ENCODE results near the gene ZNF100.

The ZNF100 gene

GRCh38 chr19:21691661-21692060, 75.7 kb downstream of the ZNF100 start:
- Histone ChIP-seq H2AK5ac (ENCODE audit: low read depth, low read length) (no peak overlapping the region), H2BK12ac (ENCODE audit: low read length) (no peak overlapping the region), H3K4me2 (ENCODE audit: insufficient read depth, low read length, poor library complexity, severe bottlenecking) (no peak overlapping the region), H2BK5ac (ENCODE audit: low read length) (no peak overlapping the region), H4K91ac (ENCODE audit: low read depth, low read length, poor library complexity) (no peak overlapping the region), H3K18ac (ENCODE audit: low read length) (no peak overlapping the region), H4K8ac (ENCODE audit: low read depth, low read length) (no peak overlapping the region), H2BK120ac (ENCODE audit: low read depth, low read length) (no peak overlapping the region), H2BK15ac (ENCODE audit: low read length) (no peak overlapping the region), H3K27ac (replicated peaks; ENCODE audit: low read length) (no peak overlapping the region), H3K9ac (ENCODE audit: low read depth, low read length, poor library complexity) (no peak overlapping the region), H3K27me3 (ENCODE audit: control insufficient read depth in 3 of 3, insufficient read depth in 3 of 3, low read depth in 1 of 3, low read length in 3 of 3) (no peaks in the 10 kb centered on the region), H3K36me3 (replicated peaks in 1 of 2; ENCODE audit: control insufficient read depth in 2 of 2, insufficient read depth in 2 of 2, low read length in 2 of 2) (no peaks in the 10 kb centered on the region), H3K14ac (ENCODE audit: low read length) (no peak overlapping the region), H2AFZ (ENCODE audit: low read length) (no peak overlapping the region), H3K79me1 (ENCODE audit: low read depth, low read length) (no peaks in the 10 kb centered on the region), H3K4me3 (ENCODE audit: low read length in 2 of 2) (no peak overlapping the region), H3K9me3 (replicated peaks in 1 of 2; ENCODE audit: control insufficient read depth in 2 of 2, insufficient read depth in 1 of 2, low read depth in 1 of 2, low read length in 2 of 2) (no peaks in the 10 kb centered on the region), H3K23ac (ENCODE audit: low read depth, low read length, poor library complexity) (no peak overlapping the region), H3K4ac (ENCODE audit: low read length) (no peak overlapping the region), H3K4me1 (ENCODE audit: control insufficient read depth in 2 of 2, insufficient read depth in 1 of 2, low read depth in 1 of 2, low read length in 2 of 2) (peaks cover 0 to 1% of the 10 kb centered on the region in 2 donors)
- no CpG with 5 or more reads among the region's 1 CpG for WGBS, 2 donors (ENCODE audit: extremely low coverage in 2 of 2, insufficient read length in 2 of 2, insufficient replicate concordance in 1 of 2)
- no peak for DNase-seq (ENCODE audit: low spot score)

- no peak overlapping the region for H4K8ac ChIP-seq (ENCODE audit: low read depth, low read length)
- no peak overlapping the region for H3K4me2 ChIP-seq (ENCODE audit: insufficient read depth, low read length, poor library complexity, severe bottlenecking)
- no peak overlapping the region for H3K27ac ChIP-seq (replicated peaks; ENCODE audit: low read length)
- no peak overlapping the region for H3K9ac ChIP-seq (ENCODE audit: low read depth, low read length, poor library complexity)
- H3K14ac ChIP-seq (ENCODE audit: low read length) = no peak overlapping the region
- DNase-seq (ENCODE audit: low spot score) = no peak
- H2BK15ac ChIP-seq (ENCODE audit: low read length) = no peak overlapping the region
- H3K9me3 ChIP-seq (replicated peaks in 1 of 2; ENCODE audit: control insufficient read depth in 2 of 2, insufficient read depth in 1 of 2, low read depth in 1 of 2, low read length in 2 of 2) = no peaks in the 10 kb centered on the region
- H2BK120ac ChIP-seq (ENCODE audit: low read depth, low read length) = no peak overlapping the region
- no peak overlapping the region for H2AFZ ChIP-seq (ENCODE audit: low read length)
- H3K23ac ChIP-seq (ENCODE audit: low read depth, low read length, poor library complexity) = no peak overlapping the region
- no peak overlapping the region for H3K18ac ChIP-seq (ENCODE audit: low read length)
- WGBS, 2 donors (ENCODE audit: extremely low coverage in 2 of 2, insufficient read length in 2 of 2, insufficient replicate concordance in 1 of 2) = no CpG with 5 or more reads among the region's 3 CpGs
- no peaks in the 10 kb centered on the region for H3K27me3 ChIP-seq (ENCODE audit: control insufficient read depth in 3 of 3, insufficient read depth in 3 of 3, low read depth in 1 of 3, low read length in 3 of 3)
- H3K4me3 ChIP-seq (ENCODE audit: low read length in 2 of 2) = no peak overlapping the region
- no peak overlapping the region for H2BK5ac ChIP-seq (ENCODE audit: low read length)
- no peak overlapping the region for H4K91ac ChIP-seq (ENCODE audit: low read depth, low read length, poor library complexity)
- H3K36me3 ChIP-seq (replicated peaks in 1 of 2; ENCODE audit: control insufficient read depth in 2 of 2, insufficient read depth in 2 of 2, low read length in 2 of 2) = no peaks in the 10 kb centered on the region
- no peaks in the 10 kb centered on the region for H3K79me1 ChIP-seq (ENCODE audit: low read depth, low read length)
- H2AK5ac ChIP-seq (ENCODE audit: low read depth, low read length) = no peak overlapping the region
- H3K4ac ChIP-seq (ENCODE audit: low read length) = no peak overlapping the region
- no peaks in the 10 kb centered on the region for H3K4me1 ChIP-seq (ENCODE audit: control insufficient read depth in 2 of 2, insufficient read depth in 1 of 2, low read depth in 1 of 2, low read length in 2 of 2)
- no peak overlapping the region for H2BK12ac ChIP-seq (ENCODE audit: low read length)
These were observed 78.9 kb downstream of the ZNF100 start for GRCh38 chr19:21688464-21688863.

- Histone ChIP-seq H3K9ac (ENCODE audit: low read depth, low read length, poor library complexity) (no peak overlapping the region), H2AK5ac (ENCODE audit: low read depth, low read length) (no peak overlapping the region), H4K91ac (ENCODE audit: low read depth, low read length, poor library complexity) (no peak overlapping the region), H2BK12ac (ENCODE audit: low read length) (no peak overlapping the region), H2BK15ac (ENCODE audit: low read length) (no peak overlapping the region), H3K4me2 (ENCODE audit: insufficient read depth, low read length, poor library complexity, severe bottlenecking) (no peak overlapping the region), H2AFZ (ENCODE audit: low read length) (no peak overlapping the region), H3K4me3 (ENCODE audit: low read length in 2 of 2) (peak overlapping the region in 1 of 2 donors; percentile 66), H3K23ac (ENCODE audit: low read depth, low read length, poor library complexity) (no peak overlapping the region), H2BK120ac (ENCODE audit: low read depth, low read length) (no peak overlapping the region), H3K14ac (ENCODE audit: low read length) (no peak overlapping the region), H3K4me1 (ENCODE audit: control insufficient read depth in 2 of 2, insufficient read depth in 1 of 2, low read depth in 1 of 2, low read length in 2 of 2) (no peaks in the 10 kb centered on the region), H3K79me1 (ENCODE audit: low read depth, low read length) (no peaks in the 10 kb centered on the region), H3K27ac (replicated peaks; ENCODE audit: low read length) (no peak overlapping the region), H3K4ac (ENCODE audit: low read length) (no peak overlapping the region), H3K9me3 (replicated peaks in 1 of 2; ENCODE audit: control insufficient read depth in 2 of 2, insufficient read depth in 1 of 2, low read depth in 1 of 2, low read length in 2 of 2) (peaks cover 3% of the 10 kb centered on the region in 2 donors), H3K18ac (ENCODE audit: low read length) (no peak overlapping the region), H3K36me3 (replicated peaks in 1 of 2; ENCODE audit: control insufficient read depth in 2 of 2, insufficient read depth in 2 of 2, low read length in 2 of 2) (no peaks in the 10 kb centered on the region), H3K27me3 (ENCODE audit: control insufficient read depth in 3 of 3, insufficient read depth in 3 of 3, low read depth in 1 of 3, low read length in 3 of 3) (no peaks in the 10 kb centered on the region), H2BK5ac (ENCODE audit: low read length) (no peak overlapping the region), H4K8ac (ENCODE audit: low read depth, low read length) (no peak overlapping the region)
- DNase-seq (ENCODE audit: low spot score) = no peak
- WGBS, 2 donors (ENCODE audit: extremely low coverage in 2 of 2, insufficient read length in 2 of 2, insufficient replicate concordance in 1 of 2) = no CpG with 5 or more reads among the region's 3 CpGs
These were observed 86.7 kb downstream of the ZNF100 start for GRCh38 chr19:21680671-21681070.

- no peak overlapping the region for H3K4me3 ChIP-seq (ENCODE audit: low read length in 2 of 2)
- no peaks in the 10 kb centered on the region for H3K4me1 ChIP-seq (ENCODE audit: control insufficient read depth in 2 of 2, insufficient read depth in 1 of 2, low read depth in 1 of 2, low read length in 2 of 2)
- no peak overlapping the region for H3K18ac ChIP-seq (ENCODE audit: low read length)
- H2BK12ac ChIP-seq (ENCODE audit: low read length) = no peak overlapping the region
- peaks cover 3% of the 10 kb centered on the region in 2 donors for H3K9me3 ChIP-seq (replicated peaks in 1 of 2; ENCODE audit: control insufficient read depth in 2 of 2, insufficient read depth in 1 of 2, low read depth in 1 of 2, low read length in 2 of 2)
- no peak overlapping the region for H3K9ac ChIP-seq (ENCODE audit: low read depth, low read length, poor library complexity)
- no peak overlapping the region for H2AK5ac ChIP-seq (ENCODE audit: low read depth, low read length)
- no peak for DNase-seq (ENCODE audit: low spot score)
- no peaks in the 10 kb centered on the region for H3K27me3 ChIP-seq (ENCODE audit: control insufficient read depth in 3 of 3, insufficient read depth in 3 of 3, low read depth in 1 of 3, low read length in 3 of 3)
- no peak overlapping the region for H3K23ac ChIP-seq (ENCODE audit: low read depth, low read length, poor library complexity)
- H3K79me1 ChIP-seq (ENCODE audit: low read depth, low read length) = no peaks in the 10 kb centered on the region
- no peak overlapping the region for H2BK5ac ChIP-seq (ENCODE audit: low read length)
- no peaks in the 10 kb centered on the region for H3K36me3 ChIP-seq (replicated peaks in 1 of 2; ENCODE audit: control insufficient read depth in 2 of 2, insufficient read depth in 2 of 2, low read length in 2 of 2)
- H2AFZ ChIP-seq (ENCODE audit: low read length) = no peak overlapping the region
- no peak overlapping the region for H2BK15ac ChIP-seq (ENCODE audit: low read length)
- H3K4me2 ChIP-seq (ENCODE audit: insufficient read depth, low read length, poor library complexity, severe bottlenecking) = no peak overlapping the region
- WGBS, 2 donors (ENCODE audit: extremely low coverage in 2 of 2, insufficient read length in 2 of 2, insufficient replicate concordance in 1 of 2) = no CpG with 5 or more reads among the region's 5 CpGs
- no peak overlapping the region for H3K27ac ChIP-seq (replicated peaks; ENCODE audit: low read length)
- no peak overlapping the region for H4K91ac ChIP-seq (ENCODE audit: low read depth, low read length, poor library complexity)
- no peak overlapping the region for H3K4ac ChIP-seq (ENCODE audit: low read length)
- H3K14ac ChIP-seq (ENCODE audit: low read length) = no peak overlapping the region
- no peak overlapping the region for H4K8ac ChIP-seq (ENCODE audit: low read depth, low read length)
- H2BK120ac ChIP-seq (ENCODE audit: low read depth, low read length) = no peak overlapping the region
These were observed 87.4 kb downstream of the ZNF100 start for GRCh38 chr19:21680026-21680425.

All from neuronal stem cell (in vitro differentiated cells).